ENCODE data around the gene PHAF1. TPM values are rescaled to one million over a fixed set of nuclear protein-coding genes. Genes with fewer than 3 reads are reported as not detected.

PHAF1 gene
- total and polyA plus RNA-seq, 2 of the 8 experiments (the other 6 are each of a cell fraction or from before 2014, with no cell fraction given), result 18.6 to 26.4 TPM

GRCh38 chr16:67169642-67170167, 60.0 kb downstream of the PHAF1 start (continued):
- TF ChIP-seq NANOG (IDR thresholded peaks at IDR 0.05; ENCODE audit: insufficient read depth, low read depth, low read length, poor library complexity, severe bottlenecking), result no peak
- TF ChIP-seq HDAC2 (IDR thresholded peaks at IDR 0.05; ENCODE audit: borderline replicate concordance in 1 of 2, low read depth in 2 of 2, low read length in 2 of 2), result 0 out of 4 replicates have a peak, but pooled peaks of 1 of the 2 experiments have one; percentile 40
- no peak for TF ChIP-seq FOSL1 (IDR thresholded peaks at IDR 0.05; ENCODE audit: insufficient read depth, low read depth, low read length)
- TF ChIP-seq RAD21 (IDR thresholded peaks at IDR 0.05 in 1 of 2, conservative IDR thresholded peaks at IDR 0.05 in 1 of 2; ENCODE audit: low read depth in 2 of 2, low read length in 2 of 2), result peak; percentile 55

All from H1 (cell line).